Panc1 (cell line): ENCODE data around the gene PPP1R15B. TPM values are rescaled to one million over a fixed set of nuclear protein-coding genes. Genes with fewer than 3 reads are reported as not detected.

Source experiments
- ATAC-seq: fragments of 200-7000 bp; cut with Tn5 transposase; 2 replicates; pipeline ENCODE4 v1.9.1; 2020; ENCODE audit warnings: mild to moderate bottlenecking, moderate library complexity
- BruUV-seq: library from RNA; stranded (reverse); fragments of 400-500 nt; replicated peaks from 2 replicates; lab custom pipeline; 2021; lab: Mats Ljungman, UMichigan
- CTCF ChIA-PET: fragments of 300-600 bp; sonication (Branson Sonifier 250); formaldehyde crosslinking; loops from one replicate; lab custom pipeline; 2022; ENCODE audit warnings: antibody characterized with exemption; lab: Charles Lee
- POLR2A ChIA-PET: fragments of 300-600 bp; sonication (Branson Sonifier 250); formaldehyde crosslinking; loops from one replicate; lab custom pipeline; 2022; ENCODE audit warnings: antibody characterized with exemption; lab: Charles Lee
- DNase-seq: peaks from one replicate; pipeline ENCODE4 v3.0.0-alpha.2; 2010; ENCODE audit warnings: low read depth, low spot score
- H3K27ac ChIP-seq: 2 replicates; pipeline ENCODE4 v1.5.1; 2011; ENCODE audit warnings: mild to moderate bottlenecking, low read length, inconsistent platforms
- H3K27me3 ChIP-seq: fragments of 200-500 bp; sonication (Bioruptor generic); 2 replicates; pipeline ENCODE4 v1.6.0; 2014; ENCODE audit warnings: low read length, inconsistent platforms; ENCODE audit not compliant: control insufficient read depth, insufficient read depth
- H3K36me3 ChIP-seq: fragments of 200-500 bp; sonication (Bioruptor generic); 2 replicates; pipeline ENCODE4 v1.5.1; 2014; ENCODE audit warnings: inconsistent platforms, mild to moderate bottlenecking, low read length, moderate library complexity; ENCODE audit not compliant: control insufficient read depth, insufficient read depth
- H3K4me1 ChIP-seq: 2 replicates; pipeline ENCODE4 v1.5.1; 2011; ENCODE audit warnings: inconsistent platforms, mild to moderate bottlenecking, low read length, moderate library complexity; ENCODE audit not compliant: control insufficient read depth, insufficient read depth
- H3K4me3 ChIP-seq, 2 experiments: 2 replicates each; pipeline ENCODE4 v1.5.1; 2011 to 2012; ENCODE audit warnings: low read depth in 2 of 2, low read length in 2 of 2, mild to moderate bottlenecking in 2 of 2, inconsistent platforms in 1 of 2, moderate library complexity in 1 of 2
- H3K9me3 ChIP-seq: fragments of 200-500 bp; sonication (Bioruptor generic); 2 replicates; pipeline ENCODE4 v1.5.1; 2014; ENCODE audit warnings: low read depth, mild to moderate bottlenecking, inconsistent platforms, low read length, moderate library complexity; ENCODE audit not compliant: control insufficient read depth, insufficient read depth
- POLR2AphosphoS5 ChIP-seq: IDR thresholded peaks from 2 replicates; pipeline ENCODE4 v1.6.1; 2012; ENCODE audit warnings: mild to moderate bottlenecking, low read depth, low read length, moderate library complexity
- SIN3A ChIP-seq: IDR thresholded peaks from 2 replicates; pipeline ENCODE4 v1.6.1; 2012; ENCODE audit warnings: low read depth, mild to moderate bottlenecking, low read length, moderate library complexity, borderline replicate concordance; ENCODE audit not compliant: insufficient read depth
- TCF7L2 ChIP-seq: IDR thresholded peaks from 2 replicates; pipeline ENCODE4 v1.6.1; 2011; ENCODE audit warnings: mild to moderate bottlenecking, low read depth, low read length, inconsistent platforms
- in situ Hi-C: cut with HindIII; loops from 2 replicates; pipeline ENCODE4 v1.10.0; 2016; ENCODE audit warnings: low sequenced_read_pairs, low pct_unique_long_range_greater_than_20kb
- intact Hi-C: fragments of 100-400 bp; cut with micrococcal nuclease; formaldehyde crosslinking; loops from one replicate; pipeline ENCODE4 v1.10.0; 2022; ENCODE audit not compliant: unreplicated experiment
- total RNA-seq: library from RNA; stranded (reverse); gene quantifications from one replicate; pipeline ENCODE4 v1.2.1, GENCODE V29; 2021; ENCODE audit not compliant: unreplicated experiment
- TF ChIP-seq, protein P1 (sequence below), 2 experiments: IDR thresholded peaks; 2 replicates each; pipeline ENCODE4 v1.6.1; 2011 to 2012; ENCODE audit warnings: low read depth in 2 of 2, control low read depth in 1 of 2, low read length in 1 of 2, mild to moderate bottlenecking in 1 of 2, moderate library complexity in 1 of 2; ENCODE audit not compliant: insufficient read depth in 1 of 2
- TF ChIP-seq, protein P2 (sequence below): fragments of 450-650 bp; IDR thresholded peaks from 2 replicates; pipeline ENCODE4 v1.5.1; 2017; ENCODE audit warnings: mild to moderate bottlenecking

Gene PPP1R15B
- total RNA-seq, 1 experiment from 2014 or later, result 51.1 TPM

DNA sequence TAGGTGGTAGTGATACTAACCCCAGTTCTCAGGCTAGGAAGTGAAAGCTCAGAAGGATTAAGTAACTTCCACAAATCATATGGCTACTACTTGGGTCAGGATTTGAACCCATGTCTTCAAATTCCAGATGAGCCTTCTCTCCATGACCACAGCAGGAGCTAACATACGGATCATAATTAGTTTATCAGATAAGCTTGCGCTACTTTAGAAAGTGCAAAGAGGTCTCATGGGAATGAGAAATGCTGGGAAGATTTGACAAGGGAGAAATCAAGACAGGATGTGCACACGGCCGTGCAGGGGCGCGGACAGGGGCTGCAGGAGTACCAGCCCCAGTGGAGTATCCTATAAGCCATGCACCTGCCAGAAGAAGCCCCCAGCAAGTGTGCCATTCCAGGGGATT, 57.0 kb downstream of the PPP1R15B start:
- H3K4me3 ChIP-seq, result no peak overlapping the region
- intact Hi-C loops (no loop called here), in situ Hi-C loops (no loop called here)
- ChIA-PET CTCF (no interaction called here), POLR2A (no interaction called here)
- no TSS peak for BruUV-seq
- DNase-seq (no peak), ATAC-seq (no peak)
- no peaks in the 10 kb centered on the region for H3K27me3 ChIP-seq
- H3K27ac ChIP-seq, result no peak overlapping the region
- H3K4me1 ChIP-seq, result no peaks in the 10 kb centered on the region
- H3K9me3 ChIP-seq, result no peaks in the 10 kb centered on the region
- TF ChIP-seq SIN3A (no peak), POLR2AphosphoS5 (no peak), TCF7L2 (no peak)
- TF ChIP-seq, protein P1, sequence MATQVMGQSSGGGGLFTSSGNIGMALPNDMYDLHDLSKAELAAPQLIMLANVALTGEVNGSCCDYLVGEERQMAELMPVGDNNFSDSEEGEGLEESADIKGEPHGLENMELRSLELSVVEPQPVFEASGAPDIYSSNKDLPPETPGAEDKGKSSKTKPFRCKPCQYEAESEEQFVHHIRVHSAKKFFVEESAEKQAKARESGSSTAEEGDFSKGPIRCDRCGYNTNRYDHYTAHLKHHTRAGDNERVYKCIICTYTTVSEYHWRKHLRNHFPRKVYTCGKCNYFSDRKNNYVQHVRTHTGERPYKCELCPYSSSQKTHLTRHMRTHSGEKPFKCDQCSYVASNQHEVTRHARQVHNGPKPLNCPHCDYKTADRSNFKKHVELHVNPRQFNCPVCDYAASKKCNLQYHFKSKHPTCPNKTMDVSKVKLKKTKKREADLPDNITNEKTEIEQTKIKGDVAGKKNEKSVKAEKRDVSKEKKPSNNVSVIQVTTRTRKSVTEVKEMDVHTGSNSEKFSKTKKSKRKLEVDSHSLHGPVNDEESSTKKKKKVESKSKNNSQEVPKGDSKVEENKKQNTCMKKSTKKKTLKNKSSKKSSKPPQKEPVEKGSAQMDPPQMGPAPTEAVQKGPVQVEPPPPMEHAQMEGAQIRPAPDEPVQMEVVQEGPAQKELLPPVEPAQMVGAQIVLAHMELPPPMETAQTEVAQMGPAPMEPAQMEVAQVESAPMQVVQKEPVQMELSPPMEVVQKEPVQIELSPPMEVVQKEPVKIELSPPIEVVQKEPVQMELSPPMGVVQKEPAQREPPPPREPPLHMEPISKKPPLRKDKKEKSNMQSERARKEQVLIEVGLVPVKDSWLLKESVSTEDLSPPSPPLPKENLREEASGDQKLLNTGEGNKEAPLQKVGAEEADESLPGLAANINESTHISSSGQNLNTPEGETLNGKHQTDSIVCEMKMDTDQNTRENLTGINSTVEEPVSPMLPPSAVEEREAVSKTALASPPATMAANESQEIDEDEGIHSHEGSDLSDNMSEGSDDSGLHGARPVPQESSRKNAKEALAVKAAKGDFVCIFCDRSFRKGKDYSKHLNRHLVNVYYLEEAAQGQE (IDR thresholded peaks at IDR 0.05; ENCODE audit: insufficient read depth in 1 of 2, low read depth in 2 of 2, low read length in 1 of 2), result no peak
- TF ChIP-seq, protein P2, sequence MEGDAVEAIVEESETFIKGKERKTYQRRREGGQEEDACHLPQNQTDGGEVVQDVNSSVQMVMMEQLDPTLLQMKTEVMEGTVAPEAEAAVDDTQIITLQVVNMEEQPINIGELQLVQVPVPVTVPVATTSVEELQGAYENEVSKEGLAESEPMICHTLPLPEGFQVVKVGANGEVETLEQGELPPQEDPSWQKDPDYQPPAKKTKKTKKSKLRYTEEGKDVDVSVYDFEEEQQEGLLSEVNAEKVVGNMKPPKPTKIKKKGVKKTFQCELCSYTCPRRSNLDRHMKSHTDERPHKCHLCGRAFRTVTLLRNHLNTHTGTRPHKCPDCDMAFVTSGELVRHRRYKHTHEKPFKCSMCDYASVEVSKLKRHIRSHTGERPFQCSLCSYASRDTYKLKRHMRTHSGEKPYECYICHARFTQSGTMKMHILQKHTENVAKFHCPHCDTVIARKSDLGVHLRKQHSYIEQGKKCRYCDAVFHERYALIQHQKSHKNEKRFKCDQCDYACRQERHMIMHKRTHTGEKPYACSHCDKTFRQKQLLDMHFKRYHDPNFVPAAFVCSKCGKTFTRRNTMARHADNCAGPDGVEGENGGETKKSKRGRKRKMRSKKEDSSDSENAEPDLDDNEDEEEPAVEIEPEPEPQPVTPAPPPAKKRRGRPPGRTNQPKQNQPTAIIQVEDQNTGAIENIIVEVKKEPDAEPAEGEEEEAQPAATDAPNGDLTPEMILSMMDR, result no peak
- no peaks in the 10 kb centered on the region for H3K36me3 ChIP-seq

Other genes starting within 250 kb of the PPP1R15B start
- gene REN, start 245.5 kb downstream of the PPP1R15B start, total RNA-seq, result not detected
- gene KISS1, start 215.3 kb downstream of the PPP1R15B start, total RNA-seq, result not detected
- 0.49 TPM for gene GOLT1A, start 197.8 kb downstream of the PPP1R15B start, total RNA-seq
- 5.5 TPM for gene PLEKHA6, start 51.9 kb downstream of the PPP1R15B start, total RNA-seq
- gene PIK3C2B, start 83.0 kb upstream of the PPP1R15B start, total RNA-seq, result 19.1 TPM
- 42.1 TPM for gene MDM4, start 104.6 kb upstream of the PPP1R15B start, total RNA-seq